GM23338 (cell line): ENCODE results near the gene VDAC1. TPM values are rescaled to one million over a fixed set of nuclear protein-coding genes. Genes with fewer than 3 reads are reported as not detected.
A peak's percentile ranks its signal among the peaks of the same experiment; 100 is the strongest.

Experiments
- ATAC-seq: fragments of 200-7000 bp; cut with Tn5 transposase; 3 replicates; pipeline ENCODE4 v1.9.1; 2020
- DNase-seq: peaks from one replicate; pipeline ENCODE4 v3.0.0-alpha.2; 2015; ENCODE audit warnings: low spot score
- H2AFZ ChIP-seq: fragments of 200-600 bp; sonication (generic); 2 replicates; pipeline ENCODE4 v1.8.0; 2016; ENCODE audit warnings: antibody characterized with exemption, mild to moderate bottlenecking, moderate library complexity
- H3F3A ChIP-seq: fragments of 200-600 bp; sonication (generic); replicated peaks from 2 replicates; pipeline ENCODE4 v1.8.0; 2017; ENCODE audit warnings: antibody characterized with exemption, mixed run types, low read depth
- H3K27ac ChIP-seq: fragments of 200-600 bp; sonication (generic); 2 replicates; pipeline ENCODE4 v1.6.1; 2016; ENCODE audit warnings: low read depth
- H3K27me3 ChIP-seq: fragments of 200-600 bp; sonication (generic); 2 replicates; pipeline ENCODE4 v1.8.0; 2016; ENCODE audit warnings: mild to moderate bottlenecking, mixed run types, moderate library complexity; ENCODE audit not compliant: insufficient read depth
- H3K36me3 ChIP-seq: fragments of 200-600 bp; sonication (generic); 2 replicates; pipeline ENCODE4 v1.8.0; 2016; ENCODE audit warnings: mild to moderate bottlenecking; ENCODE audit not compliant: insufficient read depth
- H3K4me1 ChIP-seq: fragments of 200-600 bp; sonication (generic); 2 replicates; pipeline ENCODE4 v1.8.0; 2016; ENCODE audit warnings: mild to moderate bottlenecking, moderate library complexity; ENCODE audit not compliant: insufficient read depth
- H3K4me2 ChIP-seq: fragments of 200-600 bp; sonication (generic); 2 replicates; pipeline ENCODE4 v1.7.1; 2017; ENCODE audit warnings: mixed run types
- H3K4me3 ChIP-seq: fragments of 200-600 bp; sonication (generic); 2 replicates; pipeline ENCODE4 v1.6.1; 2016; ENCODE audit warnings: mixed run types
- H3K79me2 ChIP-seq: fragments of 200-600 bp; sonication (generic); replicated peaks from 2 replicates; pipeline ENCODE4 v1.8.0; 2017; ENCODE audit warnings: mild to moderate bottlenecking; ENCODE audit not compliant: insufficient read depth
- H3K9me2 ChIP-seq: fragments of 200-600 bp; sonication (generic); 2 replicates; pipeline ENCODE4 v1.8.0; 2017; ENCODE audit not compliant: insufficient read depth
- H4K20me1 ChIP-seq: fragments of 200-600 bp; sonication (generic); replicated peaks from 2 replicates; pipeline ENCODE4 v1.8.0; 2017; ENCODE audit warnings: mild to moderate bottlenecking; ENCODE audit not compliant: insufficient read depth
- H3K27ac Mint-ChIP-seq: 2 replicates; pipeline ENCODE4 v1.8.0; 2020; ENCODE audit warnings: inconsistent platforms, mild to moderate bottlenecking, moderate library complexity, mixed read lengths
- H3K27me3 Mint-ChIP-seq: 3 replicates; pipeline ENCODE4 v1.8.0; 2022; ENCODE audit warnings: low read depth, mild to moderate bottlenecking, moderate library complexity, mixed read lengths, inconsistent platforms; ENCODE audit not compliant: insufficient read depth, poor library complexity
- H3K36me3 Mint-ChIP-seq: 3 replicates; pipeline ENCODE4 v1.8.0; 2021; ENCODE audit warnings: low read depth, mild to moderate bottlenecking, inconsistent platforms, moderate library complexity, mixed read lengths
- H3K4me1 Mint-ChIP-seq: 3 replicates; pipeline ENCODE4 v1.8.0; 2020; ENCODE audit warnings: mild to moderate bottlenecking, inconsistent platforms, mixed read lengths
- H3K4me3 Mint-ChIP-seq: 3 replicates; pipeline ENCODE4 v1.8.0; 2021; ENCODE audit warnings: moderate library complexity, mild to moderate bottlenecking, inconsistent platforms, mixed read lengths
- H3K9me3 Mint-ChIP-seq: 3 replicates; pipeline ENCODE4 v1.8.0; 2020; ENCODE audit warnings: moderate library complexity, mild to moderate bottlenecking, inconsistent platforms, mixed read lengths
- CTCF ChIP-seq, 2 experiments: fragments of 200-600 bp in 1 of 2; sonication (generic) in 1 of 2; conservative IDR thresholded peaks; 2 replicates each; pipeline versions ENCODE4 v1.5.1 to v1.6.1; 2016 to 2017; ENCODE audit warnings: antibody characterized with exemption in 2 of 2, low read depth in 2 of 2, mild to moderate bottlenecking in 2 of 2, moderate library complexity in 1 of 2
- JUNB ChIP-seq: IDR thresholded peaks from one replicate; pipeline ENCODE4 v1.6.1; 2016; ENCODE audit warnings: antibody characterized with exemption; ENCODE audit not compliant: unreplicated experiment
- NANOG ChIP-seq: IDR thresholded peaks from 2 replicates; pipeline ENCODE4 v1.6.1; 2016; ENCODE audit warnings: antibody characterized with exemption, borderline replicate concordance
- ZNF114 ChIP-seq: fragments of 250-450 bp; sonication (Bioruptor Pico); IDR thresholded peaks from 2 replicates; pipeline ENCODE4 v1.5.0; 2020; ENCODE audit warnings: mild to moderate bottlenecking, moderate library complexity
- ZNF331 ChIP-seq: fragments of 250-450 bp; sonication (Bioruptor Pico); IDR thresholded peaks from 2 replicates; pipeline ENCODE4 v1.5.0; 2020; ENCODE audit warnings: low read depth, mild to moderate bottlenecking, moderate library complexity
- polyA plus RNA-seq: library from polyadenylated mRNA; unstranded; fragments of >200 nt; fragmentation: Nextera tagmentation; extraction: Ambion mirVana; gene quantifications from 2 replicates; pipeline ENCODE4 v1.2.1, GENCODE V29; 2016
- total RNA-seq: library from RNA; depleted of rRNA; stranded (reverse); fragments of >200 nt; shearing (Covaris generic); gene quantifications from 2 replicates; pipeline ENCODE4 v1.2.3, GENCODE V29; 2014

VDAC1 gene
- total and polyA plus RNA-seq, 2 experiments from 2014 or later: 300 to 329 TPM

DNA sequence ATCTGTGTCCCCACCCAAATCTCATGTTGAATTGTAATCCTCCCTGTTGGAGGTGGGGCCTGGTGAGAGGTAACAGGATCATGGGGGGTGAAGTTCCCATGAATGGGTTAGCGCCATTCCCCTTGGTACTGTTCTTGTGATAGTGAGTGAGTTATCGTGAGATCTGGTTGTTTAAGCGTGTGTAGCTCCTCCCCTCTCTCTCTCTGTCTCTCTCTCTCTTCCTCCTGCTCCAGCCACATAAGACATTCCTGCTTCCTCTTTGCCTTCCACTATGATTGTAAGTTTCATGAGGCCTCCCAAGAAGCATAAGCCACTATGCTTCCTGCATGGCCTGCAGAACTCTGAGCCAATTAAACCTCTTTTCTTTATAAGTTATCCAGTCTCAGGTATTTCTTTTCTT lies 65.1 kb downstream of the VDAC1 start:
- H3K4me2 ChIP-seq: no peak overlapping the region
- Mint-ChIP-seq H3K9me3 (peaks cover 11% of the 10 kb centered on the region), H3K27ac (no peak overlapping the region)

DNA sequence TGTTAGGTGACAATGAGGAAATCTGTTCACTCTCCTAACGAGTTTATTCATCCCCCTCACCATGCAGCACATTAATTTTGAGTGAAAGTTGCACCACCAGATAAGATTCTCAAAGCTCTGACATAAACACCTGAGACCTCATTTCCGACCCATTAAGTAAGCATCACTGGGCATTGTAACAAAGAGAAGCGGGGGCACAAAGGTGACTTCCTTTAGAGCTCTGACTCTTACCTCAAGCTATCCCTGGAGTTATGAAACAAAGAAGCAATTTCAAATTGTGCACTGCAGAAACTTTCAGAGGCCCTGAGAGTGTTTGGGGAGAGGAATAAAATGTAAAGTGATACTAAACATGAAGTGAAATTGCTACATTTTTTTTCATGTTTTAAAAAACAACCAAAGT lies 65.8 kb downstream of the VDAC1 start:
- TF ChIP-seq CTCF (conservative IDR thresholded peaks at IDR 0.05; ENCODE audit: low read depth in 2 of 2) (no peak), ZNF114 (no peak)

More for the DNA sequence above, 65.1 kb downstream of the VDAC1 start:
- Histone ChIP-seq H3K9me2 (no peaks in the 10 kb centered on the region; the same call in 1 of the 2 replicates), H3K27me3 (no peaks in the 10 kb centered on the region), H4K20me1 (no peaks in the 10 kb centered on the region), H3K4me3 (no peak overlapping the region), H3F3A (no peaks in the 10 kb centered on the region), H3K4me1 (no peaks in the 10 kb centered on the region), H3K36me3 (no peaks in the 10 kb centered on the region), H3K79me2 (no peaks in the 10 kb centered on the region), H3K27ac (no peak overlapping the region), H2AFZ (no peak overlapping the region)
- Mint-ChIP-seq H3K36me3 (peaks cover 3% of the 10 kb centered on the region; the same call in 1 of the 3 replicates), H3K27me3 (peaks cover 2% of the 10 kb centered on the region), H3K4me1 (peaks cover 7% of the 10 kb centered on the region), H3K4me3 (no peak overlapping the region)
- no peak for TF ChIP-seq ZNF114
- no peak for TF ChIP-seq JUNB
- ATAC-seq (no peak), DNase-seq (no peak)

GRCh38 chr5:133938039-133938821 lies 66.5 kb downstream of the VDAC1 start:
- no peak overlapping the region for H2AFZ ChIP-seq
- H3K79me2 ChIP-seq: no peaks in the 10 kb centered on the region
- no peaks in the 10 kb centered on the region for H3K36me3 ChIP-seq
- H3K9me2 ChIP-seq: no peaks in the 10 kb centered on the region; the same call in 1 of the 2 replicates
- no peak overlapping the region for H3K4me3 ChIP-seq
- Mint-ChIP-seq H3K27ac (no peak overlapping the region), H3K4me3 (no peak overlapping the region), H3K27me3 (peaks cover 3% of the 10 kb centered on the region), H3K4me1 (peaks cover 7% of the 10 kb centered on the region), H3K9me3 (peaks cover 11% of the 10 kb centered on the region), H3K36me3 (peaks cover 6% of the 10 kb centered on the region; the same call in 1 of the 3 replicates)
- H3K27ac ChIP-seq: peak overlapping the region; percentile 36; the same call in 1 of the 2 replicates
- H3K4me1 ChIP-seq: no peaks in the 10 kb centered on the region
- no peaks in the 10 kb centered on the region for H3K27me3 ChIP-seq
- no peaks in the 10 kb centered on the region for H4K20me1 ChIP-seq
- H3K4me2 ChIP-seq: no peak overlapping the region
- DNase-seq: no peak
- ATAC-seq: no peak
- H3F3A ChIP-seq: no peaks in the 10 kb centered on the region
- TF ChIP-seq CTCF (conservative IDR thresholded peaks at IDR 0.05; ENCODE audit: low read depth in 2 of 2): no peak
- no peak for TF ChIP-seq NANOG
- TF ChIP-seq ZNF331 (CRISPR knock-in tag): no peak

More for the DNA sequence above, 65.8 kb downstream of the VDAC1 start:
- no peak overlapping the region for H3K4me2 ChIP-seq
- H3K9me2 ChIP-seq: no peaks in the 10 kb centered on the region; the same call in 1 of the 2 replicates
- no peak overlapping the region for H3K27ac Mint-ChIP-seq
- H3K27ac ChIP-seq: no peak overlapping the region
- H3K4me1 Mint-ChIP-seq: peaks cover 7% of the 10 kb centered on the region
- H3K79me2 ChIP-seq: no peaks in the 10 kb centered on the region
- peaks cover 11% of the 10 kb centered on the region for H3K9me3 Mint-ChIP-seq
- ATAC-seq (no peak), DNase-seq (no peak)
- H3K27me3 ChIP-seq: no peaks in the 10 kb centered on the region
- no peak overlapping the region for H3K4me3 Mint-ChIP-seq
- H3K4me1 ChIP-seq: no peaks in the 10 kb centered on the region
- H3K4me3 ChIP-seq: no peak overlapping the region
- no peaks in the 10 kb centered on the region for H3K36me3 ChIP-seq
- H2AFZ ChIP-seq: 0 out of 2 replicates have a peak overlapping the region, but pooled peaks have one; percentile 15
- H4K20me1 ChIP-seq: no peaks in the 10 kb centered on the region
- H3K27me3 Mint-ChIP-seq: peaks cover 2% of the 10 kb centered on the region
- H3K36me3 Mint-ChIP-seq: peaks cover 6% of the 10 kb centered on the region; the same call in 1 of the 3 replicates
- H3F3A ChIP-seq: no peaks in the 10 kb centered on the region
